Endothelial cell (in vitro differentiated cells): Measurements from ENCODE around the gene DDX49. TPM values are rescaled to one million over a fixed set of nuclear protein-coding genes. Genes with fewer than 3 reads are reported as not detected.
A peak's percentile ranks its signal among the peaks of the same experiment; 100 is the strongest.

ENCODE experiments used
- DNase-seq: peaks from one replicate; pipeline ENCODE4 v3.0.0; 2021; ENCODE audit warnings: low spot score
- H3K27ac Mint-ChIP-seq: one replicate; pipeline ENCODE4 v1.8.0; 2021; ENCODE audit warnings: mixed read lengths, inconsistent platforms; ENCODE audit not compliant: unreplicated experiment
- H3K27me3 Mint-ChIP-seq: one replicate; pipeline ENCODE4 v1.8.0; 2021; ENCODE audit warnings: mild to moderate bottlenecking, moderate library complexity, mixed read lengths, inconsistent platforms; ENCODE audit not compliant: unreplicated experiment
- H3K36me3 Mint-ChIP-seq: one replicate; pipeline ENCODE4 v1.8.0; 2021; ENCODE audit warnings: mild to moderate bottlenecking, low read depth, mixed read lengths, inconsistent platforms; ENCODE audit not compliant: unreplicated experiment
- H3K4me1 Mint-ChIP-seq: one replicate; pipeline ENCODE4 v1.8.0; 2021; ENCODE audit warnings: mild to moderate bottlenecking, mixed read lengths, inconsistent platforms; ENCODE audit not compliant: unreplicated experiment
- H3K4me3 Mint-ChIP-seq: one replicate; pipeline ENCODE4 v1.8.0; 2021; ENCODE audit warnings: mild to moderate bottlenecking, mixed read lengths, inconsistent platforms; ENCODE audit not compliant: unreplicated experiment
- H3K9me3 Mint-ChIP-seq: one replicate; pipeline ENCODE4 v1.8.0; 2021; ENCODE audit warnings: mixed read lengths, inconsistent platforms; ENCODE audit not compliant: unreplicated experiment
- total RNA-seq: library from RNA; stranded (reverse); fragmentation: NEBNext Ultra II Directional; extraction: Animal tissue kit (Norgen Biotek cat#: 25700); gene quantifications from one replicate; pipeline ENCODE4 v1.2.1, GENCODE V29; 2021; ENCODE audit not compliant: unreplicated experiment
- TF ChIP-seq, protein P1 (sequence below): fragments of 200-600 bp; sonication (generic); IDR thresholded peaks from one replicate; pipeline ENCODE4 v1.5.0; 2021; ENCODE audit warnings: antibody characterized with exemption; ENCODE audit not compliant: unreplicated experiment

Gene DDX49
- total RNA-seq, 1 donor from 2014 or later, result 33.7 TPM

DNA sequence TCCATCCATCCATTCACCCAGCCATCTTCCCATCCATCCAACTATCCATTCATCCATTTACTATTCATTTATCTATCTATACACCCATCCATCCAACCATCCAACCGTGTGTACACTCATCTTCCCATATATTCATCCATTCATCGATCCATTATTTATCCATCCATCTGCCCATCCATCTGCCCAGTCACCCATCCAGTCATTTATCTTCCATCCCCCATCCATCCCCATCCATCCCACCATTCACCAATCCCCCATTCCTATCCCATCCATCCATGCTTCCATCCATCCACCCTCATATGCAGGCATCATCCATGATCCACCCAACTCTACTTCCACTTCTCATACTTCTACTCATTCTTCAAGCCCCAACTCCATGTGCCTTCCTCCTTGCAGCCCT, 35.5 kb downstream of the DDX49 start:
- Mint-ChIP-seq H3K36me3 (no peaks in the 10 kb centered on the region), H3K27ac (no peak overlapping the region), H3K4me1 (peaks cover 3% of the 10 kb centered on the region), H3K9me3 (no peaks in the 10 kb centered on the region), H3K27me3 (peaks cover 3% of the 10 kb centered on the region), H3K4me3 (peak overlapping the region; percentile 4)
- TF ChIP-seq, protein P1, sequence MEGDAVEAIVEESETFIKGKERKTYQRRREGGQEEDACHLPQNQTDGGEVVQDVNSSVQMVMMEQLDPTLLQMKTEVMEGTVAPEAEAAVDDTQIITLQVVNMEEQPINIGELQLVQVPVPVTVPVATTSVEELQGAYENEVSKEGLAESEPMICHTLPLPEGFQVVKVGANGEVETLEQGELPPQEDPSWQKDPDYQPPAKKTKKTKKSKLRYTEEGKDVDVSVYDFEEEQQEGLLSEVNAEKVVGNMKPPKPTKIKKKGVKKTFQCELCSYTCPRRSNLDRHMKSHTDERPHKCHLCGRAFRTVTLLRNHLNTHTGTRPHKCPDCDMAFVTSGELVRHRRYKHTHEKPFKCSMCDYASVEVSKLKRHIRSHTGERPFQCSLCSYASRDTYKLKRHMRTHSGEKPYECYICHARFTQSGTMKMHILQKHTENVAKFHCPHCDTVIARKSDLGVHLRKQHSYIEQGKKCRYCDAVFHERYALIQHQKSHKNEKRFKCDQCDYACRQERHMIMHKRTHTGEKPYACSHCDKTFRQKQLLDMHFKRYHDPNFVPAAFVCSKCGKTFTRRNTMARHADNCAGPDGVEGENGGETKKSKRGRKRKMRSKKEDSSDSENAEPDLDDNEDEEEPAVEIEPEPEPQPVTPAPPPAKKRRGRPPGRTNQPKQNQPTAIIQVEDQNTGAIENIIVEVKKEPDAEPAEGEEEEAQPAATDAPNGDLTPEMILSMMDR, result no peak
- DNase-seq, result no peak

DNA sequence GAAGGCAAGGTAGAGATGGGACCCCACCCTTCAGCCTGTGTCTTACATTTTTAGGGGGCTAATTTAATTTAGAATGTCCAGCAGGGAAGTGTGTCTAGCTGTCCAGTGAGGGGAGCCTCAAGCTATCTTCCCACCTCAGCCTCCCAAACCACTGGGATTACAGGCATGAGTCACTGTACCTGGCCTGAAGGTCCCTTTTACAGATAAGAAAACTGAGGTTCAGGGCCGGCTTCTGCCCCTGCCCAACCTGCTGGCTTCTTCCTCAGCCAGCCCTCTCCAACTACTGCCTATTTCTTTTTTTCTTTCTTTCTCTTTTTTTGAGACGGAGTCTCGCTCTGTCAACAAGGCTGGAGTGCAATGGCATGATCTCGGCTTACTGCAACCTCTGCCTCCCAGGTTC, 40.9 kb downstream of the DDX49 start:
- TF ChIP-seq, protein P1, result no peak
- H3K9me3 Mint-ChIP-seq, result no peaks in the 10 kb centered on the region
- DNase-seq, result no peak
- H3K27me3 Mint-ChIP-seq, result no peaks in the 10 kb centered on the region
- H3K4me3 Mint-ChIP-seq, result no peak overlapping the region
- H3K4me1 Mint-ChIP-seq, result no peaks in the 10 kb centered on the region
- H3K36me3 Mint-ChIP-seq, result no peaks in the 10 kb centered on the region
- no peak overlapping the region for H3K27ac Mint-ChIP-seq

DNA sequence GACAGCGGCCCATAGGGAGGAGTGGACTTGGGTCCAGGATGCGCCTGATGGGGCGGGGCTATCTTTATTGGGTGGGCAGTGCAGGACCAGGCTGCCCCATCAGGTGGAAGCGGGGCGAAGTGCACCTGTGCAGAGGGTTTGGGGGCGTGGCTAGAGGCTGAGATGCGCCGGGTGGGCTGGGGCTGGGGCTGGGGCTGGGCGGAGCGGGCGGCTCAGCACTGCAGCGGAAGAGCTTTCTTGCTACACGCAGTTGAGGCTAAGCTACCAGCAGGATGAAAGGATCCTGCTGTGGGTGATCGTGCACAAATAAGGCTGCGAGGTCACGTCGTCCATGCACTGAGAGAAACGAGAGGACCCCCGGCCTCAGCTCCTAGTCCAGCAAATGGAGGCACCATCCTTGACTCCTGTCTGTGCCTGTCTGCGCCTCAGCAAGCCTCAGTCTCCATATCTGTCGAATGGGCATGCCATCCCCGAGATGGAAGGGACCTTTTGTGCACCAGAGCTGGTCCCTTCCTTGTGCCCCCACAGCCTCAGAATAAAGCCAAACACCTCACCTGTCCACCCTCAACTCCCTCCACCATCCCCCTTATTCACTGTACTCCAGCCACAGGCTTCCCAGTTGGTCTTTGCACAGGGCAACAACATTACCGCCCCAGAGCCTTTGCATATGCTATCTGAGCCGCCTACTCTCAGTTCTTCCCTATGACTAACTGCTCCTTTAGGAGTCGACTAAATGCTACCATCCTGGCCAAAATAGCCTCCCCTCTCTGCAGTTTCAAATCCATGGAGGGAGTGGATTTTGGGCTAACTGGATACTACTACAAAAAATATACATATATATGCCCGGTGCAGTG, 42.5 kb downstream of the DDX49 start:
- H3K36me3 Mint-ChIP-seq, result no peaks in the 10 kb centered on the region
- H3K27me3 Mint-ChIP-seq, result peaks cover 2% of the 10 kb centered on the region
- H3K4me1 Mint-ChIP-seq, result peaks cover 2% of the 10 kb centered on the region
- TF ChIP-seq, protein P1, result no peak
- no peak overlapping the region for H3K27ac Mint-ChIP-seq
- DNase-seq, result no peak
- H3K4me3 Mint-ChIP-seq, result peak overlapping the region; percentile 44
- H3K9me3 Mint-ChIP-seq, result no peaks in the 10 kb centered on the region

DNA sequence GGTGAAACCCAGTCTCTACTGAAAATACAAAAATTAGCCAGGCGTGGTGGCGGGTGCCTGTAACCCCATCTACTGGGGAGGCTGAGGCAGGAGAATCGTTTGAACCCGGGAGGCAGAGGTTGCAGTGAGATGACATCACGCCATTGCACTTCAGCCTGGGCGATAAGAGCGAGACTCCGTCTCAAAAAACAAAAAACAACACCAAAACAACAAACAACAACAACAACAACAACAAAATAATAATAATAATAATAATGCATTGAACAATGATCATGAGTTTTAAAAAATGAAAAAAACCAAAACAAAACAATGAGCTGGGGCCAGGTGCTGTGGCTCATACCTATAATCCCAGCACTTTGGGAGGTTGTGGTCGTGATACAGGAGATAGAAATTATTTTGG, 44.6 kb downstream of the DDX49 start:
- DNase-seq, result no peak
- H3K27me3 Mint-ChIP-seq, result peaks cover 2% of the 10 kb centered on the region
- no peak overlapping the region for H3K4me3 Mint-ChIP-seq
- H3K36me3 Mint-ChIP-seq, result no peaks in the 10 kb centered on the region
- peaks cover 7% of the 10 kb centered on the region for H3K4me1 Mint-ChIP-seq
- no peaks in the 10 kb centered on the region for H3K9me3 Mint-ChIP-seq
- H3K27ac Mint-ChIP-seq, result no peak overlapping the region
- TF ChIP-seq, protein P1, result no peak

DNA sequence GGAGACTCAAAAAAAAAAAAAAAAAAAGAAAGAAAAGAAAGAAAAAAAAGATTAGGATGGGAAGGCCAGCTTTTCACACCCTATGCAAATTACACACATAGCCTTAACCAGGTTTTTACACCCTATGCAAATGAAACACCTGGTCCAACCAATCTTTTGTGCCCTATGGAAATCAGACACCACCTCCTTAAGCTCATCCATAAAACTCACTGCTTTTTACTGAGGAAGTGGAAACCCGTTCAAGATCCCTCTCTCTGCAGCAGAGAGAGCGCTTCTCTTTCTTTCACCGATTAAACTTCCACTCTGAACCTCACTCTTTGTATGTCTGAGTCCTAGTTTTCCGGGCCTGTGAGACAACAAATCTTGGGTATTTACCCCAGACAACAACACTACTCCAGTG, 46.8 kb downstream of the DDX49 start:
- no peaks in the 10 kb centered on the region for H3K36me3 Mint-ChIP-seq
- H3K27me3 Mint-ChIP-seq, result peaks cover 2% of the 10 kb centered on the region
- no peak for DNase-seq
- no peak overlapping the region for H3K4me3 Mint-ChIP-seq
- no peaks in the 10 kb centered on the region for H3K9me3 Mint-ChIP-seq
- TF ChIP-seq, protein P1, result no peak
- H3K27ac Mint-ChIP-seq, result no peak overlapping the region
- H3K4me1 Mint-ChIP-seq, result peaks cover 7% of the 10 kb centered on the region
